Esophagus muscularis mucosa (tissue), 4 donors: ENCODE data around the gene DNAH17. TPM values are rescaled to one million over a fixed set of nuclear protein-coding genes. Genes with fewer than 3 reads are reported as not detected.
"Not testable (repeated sequence)": the region's sequence is repeated elsewhere in the genome, so short reads cannot be mapped to it uniquely, and the experiment has no call there.

ENCODE experiments used
- DNase-seq: peaks from one replicate; pipeline ENCODE4 v3.0.0-alpha.2; 2017; ENCODE audit errors: extremely low spot score
- H3K27ac ChIP-seq, 4 donors: fragments of 200-600 bp; sonication (generic); replicated peaks in 1 of 4; 1 replicate in 3 of 4; 2 replicates in 1 of 4; pipeline ENCODE4 v1.5.1; 2016 to 2019; ENCODE audit warnings: mild to moderate bottlenecking in 1 of 4
- H3K27me3 ChIP-seq, 4 donors: fragments of 200-600 bp; sonication (generic); one replicate each; pipeline versions ENCODE4 v1.5.1 to v1.6.0; 2016 to 2019
- H3K36me3 ChIP-seq, 4 donors: fragments of 200-600 bp; sonication (generic); one replicate each; pipeline ENCODE4 v1.5.1; 2016 to 2019
- H3K4me1 ChIP-seq, 4 donors: fragments of 200-600 bp; sonication (generic); one replicate each; pipeline ENCODE4 v1.5.1; 2016 to 2019
- H3K4me3 ChIP-seq, 4 donors: fragments of 200-600 bp; sonication (generic); 1 replicate in 2 of 4; 2 replicates in 2 of 4; pipeline ENCODE4 v1.5.1; 2016 to 2019; ENCODE audit warnings: mild to moderate bottlenecking in 4 of 4, moderate library complexity in 1 of 4
- H3K9me3 ChIP-seq, 4 donors: fragments of 200-600 bp; sonication (generic); 1 replicate in 3 of 4; 2 replicates in 1 of 4; pipeline ENCODE4 v1.5.1; 2016 to 2019
- EP300 ChIP-seq: sonication (generic); formaldehyde crosslinking; IDR thresholded peaks from one replicate; pipeline ENCODE4 v1.6.1; 2017; ENCODE audit warnings: antibody characterized with exemption
- POLR2A ChIP-seq: fragments of 450-650 bp; IDR thresholded peaks from one replicate; pipeline ENCODE4 v1.6.1; 2017; ENCODE audit warnings: antibody characterized with exemption, moderate library complexity, mild to moderate bottlenecking, low read depth
- POLR2AphosphoS5 ChIP-seq, 2 donors: sonication (generic); formaldehyde crosslinking; IDR thresholded peaks; one replicate each; pipeline ENCODE4 v1.6.1; 2017; ENCODE audit warnings: antibody characterized with exemption in 2 of 2
- WGBS: methylation state at CpG from one replicate; pipeline ENCODE4 v1.1.5; 2018; 5-methylcytosine and 5-hydroxymethylcytosine counted together
- intact Hi-C: fragments of 100-400 bp; cut with DNase I; formaldehyde crosslinking; loops from one replicate; pipeline ENCODE4 v1.15.1; 2023
- total RNA-seq, 4 donors: library from RNA; depleted of rRNA; stranded (reverse); fragments of >200 nt; gene quantifications; one replicate each; pipeline versions ENCODE4 v1.1.0 to v1.2.1, GENCODE V29; 2016
- TF ChIP-seq, protein P1 (sequence below), 3 experiments: fragments of 200-600 bp in 2 of 3; fragments of 450-650 bp in 1 of 3; sonication (generic) in 2 of 3; IDR thresholded peaks; one replicate each; pipeline ENCODE4 v1.5.1; 2017 to 2019; ENCODE audit warnings: antibody characterized with exemption in 3 of 3, mild to moderate bottlenecking in 2 of 3, moderate library complexity in 1 of 3

The DNAH17 gene
- total RNA-seq, 4 donors from 2014 or later = not detected

DNA sequence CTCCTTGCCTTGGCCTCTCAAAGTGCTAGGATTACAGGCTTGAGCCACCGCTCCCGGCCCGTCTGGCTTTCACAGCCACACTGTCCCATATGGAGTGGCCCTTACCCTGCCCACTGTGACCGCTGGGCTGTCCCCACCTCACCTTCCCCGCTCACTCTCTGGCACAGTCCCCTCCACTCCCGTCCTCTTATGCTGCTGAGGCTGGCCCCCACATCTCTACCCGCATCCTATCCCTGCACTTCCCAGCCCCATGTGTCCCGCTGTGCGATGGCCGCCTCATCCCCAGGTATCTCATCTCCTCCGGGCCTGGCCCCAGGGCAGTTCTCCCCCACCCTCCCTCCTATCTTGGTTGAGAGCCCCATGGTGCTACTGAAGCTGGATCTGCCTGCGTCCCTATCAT is 105.6 kb downstream of the DNAH17 start:
- H3K27me3 ChIP-seq = peaks cover 0 to 16% (median 0%) of the 10 kb centered on the region in 4 donors
- H3K4me3 ChIP-seq = no peak overlapping the region
- no peaks in the 10 kb centered on the region for H3K9me3 ChIP-seq
- intact Hi-C loops = no loop called here
- TF ChIP-seq EP300 (no peak), POLR2A (no peak)
- DNase-seq = no peak
- H3K36me3 ChIP-seq = no peaks in the 10 kb centered on the region
- 80% methylated on average over 12 of the region's 12 CpGs for WGBS
- no peak overlapping the region for H3K27ac ChIP-seq
- no peaks in the 10 kb centered on the region for H3K4me1 ChIP-seq

DNA sequence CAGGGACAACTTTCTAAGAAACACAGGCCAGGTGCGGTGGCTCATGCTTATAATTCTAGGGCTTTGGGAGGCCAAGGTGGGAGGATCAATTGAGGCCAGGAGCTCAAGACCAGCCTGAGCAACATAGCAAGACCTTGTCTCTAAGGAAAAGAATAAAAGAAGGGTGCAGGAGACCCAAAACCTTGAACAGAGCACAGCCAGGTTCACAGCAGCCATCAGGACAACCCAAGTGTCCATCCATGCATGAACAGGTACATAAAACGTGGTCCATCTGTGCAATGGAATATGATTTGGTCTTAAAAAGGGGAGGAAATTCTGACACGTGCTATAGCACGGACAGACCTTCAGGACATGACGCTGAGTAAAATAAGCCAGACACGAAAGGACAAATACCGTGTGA is 107.8 kb downstream of the DNAH17 start:
- Histone ChIP-seq H3K27ac (no peak overlapping the region), H3K9me3 (no peaks in the 10 kb centered on the region), H3K4me3 (no peak overlapping the region), H3K36me3 (no peaks in the 10 kb centered on the region), H3K4me1 (no peaks in the 10 kb centered on the region), H3K27me3 (peaks cover 0 to 16% (median 0%) of the 10 kb centered on the region in 4 donors)
- intact Hi-C loops = no loop called here
- TF ChIP-seq POLR2A (no peak), POLR2AphosphoS5 (IDR thresholded peaks at IDR 0.05) (no peak), EP300 (no peak)
- TF ChIP-seq, protein P1, sequence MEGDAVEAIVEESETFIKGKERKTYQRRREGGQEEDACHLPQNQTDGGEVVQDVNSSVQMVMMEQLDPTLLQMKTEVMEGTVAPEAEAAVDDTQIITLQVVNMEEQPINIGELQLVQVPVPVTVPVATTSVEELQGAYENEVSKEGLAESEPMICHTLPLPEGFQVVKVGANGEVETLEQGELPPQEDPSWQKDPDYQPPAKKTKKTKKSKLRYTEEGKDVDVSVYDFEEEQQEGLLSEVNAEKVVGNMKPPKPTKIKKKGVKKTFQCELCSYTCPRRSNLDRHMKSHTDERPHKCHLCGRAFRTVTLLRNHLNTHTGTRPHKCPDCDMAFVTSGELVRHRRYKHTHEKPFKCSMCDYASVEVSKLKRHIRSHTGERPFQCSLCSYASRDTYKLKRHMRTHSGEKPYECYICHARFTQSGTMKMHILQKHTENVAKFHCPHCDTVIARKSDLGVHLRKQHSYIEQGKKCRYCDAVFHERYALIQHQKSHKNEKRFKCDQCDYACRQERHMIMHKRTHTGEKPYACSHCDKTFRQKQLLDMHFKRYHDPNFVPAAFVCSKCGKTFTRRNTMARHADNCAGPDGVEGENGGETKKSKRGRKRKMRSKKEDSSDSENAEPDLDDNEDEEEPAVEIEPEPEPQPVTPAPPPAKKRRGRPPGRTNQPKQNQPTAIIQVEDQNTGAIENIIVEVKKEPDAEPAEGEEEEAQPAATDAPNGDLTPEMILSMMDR (IDR thresholded peaks at IDR 0.05) = no peak
- WGBS = 91% methylated on average over 7 of the region's 7 CpGs
- no peak for DNase-seq

DNA sequence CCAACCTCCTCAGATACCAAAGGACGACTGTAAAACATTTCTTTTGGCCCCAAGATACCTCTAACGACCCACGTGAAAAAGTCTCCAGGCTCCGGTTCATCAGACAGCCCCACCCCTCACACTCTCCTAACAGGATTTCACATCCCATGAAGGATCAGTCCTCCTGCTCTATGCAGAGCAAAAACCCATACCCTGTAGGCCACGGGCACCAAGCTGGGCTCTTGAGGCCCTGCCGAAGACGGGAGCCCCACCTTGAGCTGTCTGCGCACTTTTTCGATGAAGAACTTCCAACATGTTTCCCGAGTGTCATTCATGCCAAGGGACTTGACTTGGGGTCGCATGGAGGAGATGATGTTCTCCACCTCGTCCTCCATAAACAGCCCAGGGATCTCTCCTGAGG is 108.8 kb downstream of the DNAH17 start:
- H3K4me3 ChIP-seq = no peak overlapping the region
- no peak for DNase-seq
- H3K27ac ChIP-seq = no peak overlapping the region
- H3K27me3 ChIP-seq = peaks cover 0 to 13% (median 0%) of the 10 kb centered on the region in 4 donors
- intact Hi-C loops = no loop called here
- no peaks in the 10 kb centered on the region for H3K36me3 ChIP-seq
- H3K4me1 ChIP-seq = no peaks in the 10 kb centered on the region
- TF ChIP-seq EP300 (no peak), POLR2AphosphoS5 (IDR thresholded peaks at IDR 0.05) (no peak), POLR2A (no peak)
- TF ChIP-seq, protein P1 (IDR thresholded peaks at IDR 0.05) = no peak
- H3K9me3 ChIP-seq = no peaks in the 10 kb centered on the region
- WGBS = 91% methylated on average over 12 of the region's 12 CpGs

DNA sequence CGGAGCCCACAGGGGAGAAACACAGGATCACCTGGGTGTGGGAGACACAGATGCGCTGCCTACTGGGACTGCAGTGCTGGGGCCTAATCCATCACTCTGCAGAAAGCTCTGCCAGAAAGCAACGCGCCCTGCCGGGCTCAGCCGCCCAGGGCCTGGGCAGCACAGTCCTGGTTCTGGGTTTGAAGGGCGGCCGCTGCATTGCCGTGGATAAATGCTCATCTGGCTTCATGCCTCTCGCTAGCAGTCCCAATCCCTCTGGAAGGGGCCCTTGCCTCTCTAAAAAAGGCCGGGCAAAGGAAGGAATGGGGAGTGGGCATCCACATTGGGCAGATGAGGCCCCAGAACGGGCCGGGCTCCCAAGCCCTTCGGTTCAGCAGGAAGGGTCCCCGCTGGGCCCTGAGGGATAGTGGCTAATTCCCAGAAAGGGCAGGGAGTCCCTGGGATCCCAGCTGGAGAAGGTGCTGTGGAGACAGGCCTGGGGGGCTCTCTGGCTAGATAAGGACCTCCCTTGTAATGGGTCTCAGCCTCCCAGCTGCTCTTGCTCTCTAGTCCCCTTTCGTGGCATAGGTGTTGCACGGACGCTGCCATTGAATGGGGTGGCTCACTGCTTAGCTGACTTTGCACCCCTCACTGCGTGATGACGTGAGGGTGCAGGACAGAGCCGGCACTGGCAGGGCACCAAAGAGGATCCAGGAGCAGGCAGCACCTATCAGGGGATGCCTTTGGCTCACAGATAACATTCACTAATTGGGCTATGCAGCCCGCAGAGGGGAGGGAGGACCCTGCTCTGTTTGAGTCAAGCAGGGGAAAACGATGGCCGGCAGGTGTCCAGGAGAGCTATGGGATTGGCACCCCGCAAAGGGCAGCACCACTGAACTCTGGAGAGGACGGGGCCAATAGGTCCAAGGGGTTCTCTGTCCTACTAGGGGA is 110.1 kb downstream of the DNAH17 start:
- Histone ChIP-seq H3K4me3 (no peak overlapping the region), H3K27ac (no peak overlapping the region), H3K4me1 (no peaks in the 10 kb centered on the region), H3K9me3 (no peaks in the 10 kb centered on the region), H3K36me3 (no peaks in the 10 kb centered on the region), H3K27me3 (peaks cover 0 to 7% (median 0%) of the 10 kb centered on the region in 4 donors)
- WGBS = 89% methylated on average over 11 of the region's 26 CpGs
- no peak for TF ChIP-seq POLR2A
- TF ChIP-seq POLR2AphosphoS5 (IDR thresholded peaks at IDR 0.05) = no peak
- TF ChIP-seq, protein P1 (IDR thresholded peaks at IDR 0.05) = no peak
- TF ChIP-seq EP300 = no peak
- DNase-seq = no peak
- intact Hi-C loops = no loop called here

DNA sequence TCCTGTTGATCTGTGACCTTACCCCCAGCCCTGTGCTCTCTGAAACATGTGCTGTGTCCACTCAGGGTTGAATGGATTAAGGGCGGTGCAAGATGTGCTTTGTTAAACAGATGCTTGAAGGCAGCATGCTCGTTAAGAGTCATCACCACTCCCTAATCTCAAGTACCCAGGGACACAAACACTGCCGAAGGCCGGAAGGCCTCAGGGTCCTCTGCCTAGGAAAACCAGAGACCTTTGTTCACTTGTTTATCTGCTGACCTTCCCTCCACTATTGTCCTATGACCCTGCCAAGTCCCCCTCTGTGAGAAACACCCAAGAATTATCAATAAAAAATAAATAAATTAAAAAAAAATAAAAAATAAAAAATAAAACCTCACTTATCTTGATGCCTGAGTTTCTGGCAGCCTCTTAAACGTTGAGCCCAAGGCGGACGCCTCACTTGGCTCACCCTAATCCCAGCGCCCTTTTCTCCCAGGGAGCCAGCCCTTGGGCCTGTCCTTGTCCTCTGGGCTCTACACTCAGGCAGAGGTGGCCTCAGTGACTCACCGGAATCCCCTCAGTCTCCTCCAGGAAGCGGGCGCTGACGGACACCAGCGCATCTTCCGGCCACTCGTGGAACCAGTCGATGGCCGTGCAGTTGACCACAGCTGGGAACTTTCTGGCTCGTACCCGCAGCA is 110.9 kb downstream of the DNAH17 start:
- H3K27ac ChIP-seq, H3K4me3 ChIP-seq, intact Hi-C loops, H3K36me3 ChIP-seq, H3K27me3 ChIP-seq, H3K4me1 ChIP-seq, DNase-seq, H3K9me3 ChIP-seq: not testable (repeated sequence)
- 91% methylated on average over 10 of the region's 19 CpGs for WGBS
